Nephron progenitor cell (in vitro differentiated cells): ENCODE measurements around the gene HIF3A.

Experiments used
- DNase-seq: peaks from one replicate; pipeline ENCODE4 v3.0.0; 2021
- H3K27ac Mint-ChIP-seq: 2 replicates; pipeline ENCODE4 v1.8.0; 2021; ENCODE audit warnings: mild to moderate bottlenecking, moderate library complexity, mixed read lengths
- H3K27me3 Mint-ChIP-seq: 2 replicates; pipeline ENCODE4 v1.8.0; 2021; ENCODE audit warnings: mild to moderate bottlenecking, low read depth, mixed read lengths; ENCODE audit not compliant: poor library complexity
- H3K36me3 Mint-ChIP-seq: 2 replicates; pipeline ENCODE4 v1.8.0; 2021; ENCODE audit warnings: low read depth, mixed read lengths
- H3K4me1 Mint-ChIP-seq: 2 replicates; pipeline ENCODE4 v1.8.0; 2021; ENCODE audit warnings: mixed read lengths
- H3K4me3 Mint-ChIP-seq: 2 replicates; pipeline ENCODE4 v1.8.0; 2021; ENCODE audit warnings: mild to moderate bottlenecking, moderate library complexity, mixed read lengths
- H3K9me3 Mint-ChIP-seq: 2 replicates; pipeline ENCODE4 v1.8.0; 2021; ENCODE audit warnings: mild to moderate bottlenecking, moderate library complexity, mixed read lengths
- CTCF ChIP-seq: fragments of 200-600 bp; sonication (generic); IDR thresholded peaks from 2 replicates; pipeline ENCODE4 v1.5.0; 2021; ENCODE audit warnings: antibody characterized with exemption

HIF3A gene

GRCh38 chr19:46388311-46389095 lies 91.7 kb downstream of the HIF3A start:
- Mint-ChIP-seq H3K27ac (no peak overlapping the region), H3K36me3 (peaks cover 78% of the 10 kb centered on the region), H3K4me1 (peaks cover 25% of the 10 kb centered on the region), H3K9me3 (peaks cover 6% of the 10 kb centered on the region), H3K4me3 (no peak overlapping the region), H3K27me3 (peaks cover 6% of the 10 kb centered on the region)
- DNase-seq, result no peak
- TF ChIP-seq CTCF, result no peak

GRCh38 chr19:46390121-46390858 lies 93.4 kb downstream of the HIF3A start:
- peaks cover 6% of the 10 kb centered on the region for H3K9me3 Mint-ChIP-seq
- DNase-seq, result no peak
- peaks cover 64% of the 10 kb centered on the region for H3K36me3 Mint-ChIP-seq

GRCh38 chr19:46390866-46391265 lies 94.0 kb downstream of the HIF3A start:
- Mint-ChIP-seq H3K9me3 (peaks cover 6% of the 10 kb centered on the region), H3K36me3 (peaks cover 62% of the 10 kb centered on the region), H3K27ac (peak overlapping the region; percentile 71), H3K27me3 (peaks cover 6% of the 10 kb centered on the region), H3K4me1 (peaks cover 29% of the 10 kb centered on the region), H3K4me3 (no peak overlapping the region)
- no peak for TF ChIP-seq CTCF
- DNase-seq, result no peak

More at GRCh38 chr19:46390121-46390858, 93.4 kb downstream of the HIF3A start:
- Mint-ChIP-seq H3K4me1 (peaks cover 25% of the 10 kb centered on the region), H3K4me3 (no peak overlapping the region), H3K27me3 (peaks cover 6% of the 10 kb centered on the region), H3K27ac (no peak overlapping the region)
- TF ChIP-seq CTCF, result no peak

GRCh38 chr19:46391296-46392251 lies 94.7 kb downstream of the HIF3A start:
- DNase-seq, result no peak
- H3K4me3 Mint-ChIP-seq, result no peak overlapping the region
- no peak for TF ChIP-seq CTCF
- peaks cover 6% of the 10 kb centered on the region for H3K9me3 Mint-ChIP-seq
- peak overlapping the region; percentile 71 for H3K27ac Mint-ChIP-seq
- H3K27me3 Mint-ChIP-seq, result peaks cover 11% of the 10 kb centered on the region
- peaks cover 30% of the 10 kb centered on the region for H3K4me1 Mint-ChIP-seq
- H3K36me3 Mint-ChIP-seq, result peaks cover 58% of the 10 kb centered on the region

GRCh38 chr19:46392252-46392801 lies 95.5 kb downstream of the HIF3A start:
- DNase-seq, result no peak
- no peak for TF ChIP-seq CTCF
- Mint-ChIP-seq H3K4me1 (peaks cover 30% of the 10 kb centered on the region), H3K36me3 (peaks cover 51% of the 10 kb centered on the region), H3K4me3 (no peak overlapping the region), H3K27ac (peak overlapping the region; percentile 78), H3K27me3 (peaks cover 14% of the 10 kb centered on the region), H3K9me3 (peaks cover 6% of the 10 kb centered on the region)
